ENCODE measurements around the gene FYN.

The FYN gene

GRCh38 chr6:111829581-111829980, 43.7 kb downstream of the FYN start:
- no peak for DNase-seq

GRCh38 chr6:111828809-111829208, 44.4 kb downstream of the FYN start:
- DNase-seq = no peak

- DNase-seq = no peak
Observed at GRCh38 chr6:111825439-111826086, 47.7 kb downstream of the FYN start.

- no peak for DNase-seq
Observed at GRCh38 chr6:111824608-111825337, 48.5 kb downstream of the FYN start.

GRCh38 chr6:111823831-111824607, 49.2 kb downstream of the FYN start:
- no peak for DNase-seq

- no peak for DNase-seq
Observed at GRCh38 chr6:111823012-111823411, 50.2 kb downstream of the FYN start.

- DNase-seq = no peak
Observed at GRCh38 chr6:111819458-111819857, 53.8 kb downstream of the FYN start.

- DNase-seq = no peak
Observed at GRCh38 chr6:111818539-111819226, 54.6 kb downstream of the FYN start.

- no peak for DNase-seq
Observed at GRCh38 chr6:111817451-111818120, 55.7 kb downstream of the FYN start.

- no peak for DNase-seq
Observed at GRCh38 chr6:111813677-111814310, 59.5 kb downstream of the FYN start.

GRCh38 chr6:111813237-111813636, 60.0 kb downstream of the FYN start:
- no peak for DNase-seq

- DNase-seq = no peak
Observed at GRCh38 chr6:111812060-111813038, 60.9 kb downstream of the FYN start.

- DNase-seq = no peak
Observed at GRCh38 chr6:111810294-111811131, 62.7 kb downstream of the FYN start.

- no peak for DNase-seq
Observed at GRCh38 chr6:111809766-111810165, 63.5 kb downstream of the FYN start.

GRCh38 chr6:111809264-111809663, 64.0 kb downstream of the FYN start:
- no peak for DNase-seq

- no peak for DNase-seq
Observed at GRCh38 chr6:111808493-111808892, 64.8 kb downstream of the FYN start.

- no peak for DNase-seq
Observed at GRCh38 chr6:111806561-111807497, 66.4 kb downstream of the FYN start.

- DNase-seq = no peak
Observed at GRCh38 chr6:111806165-111806547, 67.1 kb downstream of the FYN start.
